Measurements from ENCODE around the gene LSM10. TPM values are rescaled to one million over a fixed set of nuclear protein-coding genes. Genes with fewer than 3 reads are reported as not detected.

LSM10 gene
- total and polyA plus RNA-seq, 2 of the 4 experiments (the other 2 are of a cell fraction): 11.7 to 78.9 TPM

- H4K20me1 ChIP-seq (ENCODE audit: insufficient read depth, low read length): peaks cover 28% of the 10 kb centered on the region
- H3K27me3 ChIP-seq (ENCODE audit: control insufficient read depth, insufficient read depth, low read length): no peaks in the 10 kb centered on the region
- peak overlapping the region; percentile 80 for H2BK15ac ChIP-seq (ENCODE audit: low read depth, low read length)
- H2BK20ac ChIP-seq (ENCODE audit: low read depth, low read length): peak overlapping the region; percentile 94
- peak overlapping the region; percentile 99 for H3K4ac ChIP-seq (ENCODE audit: low read depth, low read length)
- H3K9me1 ChIP-seq (ENCODE audit: insufficient read depth, low read length): peaks cover 25% of the 10 kb centered on the region
- in situ Hi-C loops (cut with MboI; ENCODE audit: low sequenced_read_pairs) (no loop called here), dilution Hi-C loops (cut with HindIII; ENCODE audit: low sequenced_read_pairs, unreplicated experiment) (no loop called here), intact Hi-C loops (cut with micrococcal nuclease) (loop anchor here (1.0 to 5.0 kb wide), 3 partner anchors 10 to 65 kb away; partner anchors contain the start of genes EVA1B and LSM10)
- H3K23ac ChIP-seq (ENCODE audit: low read depth, low read length): peak overlapping the region; percentile 98
- H3K4me3 ChIP-seq (ENCODE audit: insufficient read depth, low read depth, low read length): no peak overlapping the region
- peak overlapping the region; percentile 74 for H2AFZ ChIP-seq (replicated peaks; ENCODE audit: low read length, poor library complexity)
- H2BK5ac ChIP-seq (ENCODE audit: low read depth, low read length, poor library complexity, severe bottlenecking): peak overlapping the region; percentile 94
- peak; percentile 0; the same call in 1 of the 2 replicates for ATAC-seq (ENCODE audit: low read depth)
- peak overlapping the region; percentile 94 for H3K14ac ChIP-seq (replicated peaks; ENCODE audit: low read depth, low read length)
- H4K91ac ChIP-seq (ENCODE audit: insufficient read depth, low read depth, low read length): peak overlapping the region; percentile 96
- no TSS peak for BruUV-seq (replicated peaks)
- peak overlapping the region; percentile 95 for H3K56ac ChIP-seq (ENCODE audit: extremely low read depth, insufficient read depth, low read length)
- H3K4me1 ChIP-seq (ENCODE audit: control insufficient read depth, insufficient read depth, low read length): peaks cover 18% of the 10 kb centered on the region
- peaks cover 2 to 59% of the 10 kb centered on the region in 2 experiments; a peak in 2 of 4 replicates for H3K79me1 ChIP-seq (ENCODE audit: low read depth in 1 of 2, low read length in 2 of 2)
- peak overlapping the region; percentile 79 for H3K9ac ChIP-seq (ENCODE audit: low read depth, low read length)
- H3K36me3 ChIP-seq (ENCODE audit: control insufficient read depth, insufficient read depth, low read length): peaks cover 9% of the 10 kb centered on the region
- H3K18ac ChIP-seq (ENCODE audit: low read depth, low read length): peak overlapping the region; percentile 89
- no peaks in the 10 kb centered on the region for H3K9me3 ChIP-seq (ENCODE audit: control insufficient read depth, insufficient read depth, low read length)
- H2AK5ac ChIP-seq (ENCODE audit: low read depth, low read length): peak overlapping the region; percentile 99
- ChIA-PET POLR2A (ENCODE audit: unreplicated experiment) (interaction anchor here (0.5 to 1.4 kb wide), 5 partner anchors 13 to 238 kb away, joined by 3 to 6 read pairs (median 4); partner anchors contain the start of genes EVA1B and TRAPPC3), CTCF (interaction anchor here (0.7 to 1.9 kb wide), 4 partner anchors 19 to 237 kb away, joined by 3 to 10 read pairs (median 4); partner anchors contain the start of gene EVA1B)
- peak overlapping the region; percentile 94 for H3K27ac ChIP-seq (ENCODE audit: insufficient read depth, low read length)
- peak overlapping the region; percentile 93 for H2BK120ac ChIP-seq (ENCODE audit: low read depth, low read length)
- peak; percentile 76 for DNase-seq
- peak overlapping the region; percentile 52 to 86 for H4K8ac ChIP-seq (ENCODE audit: low read depth in 2 of 2, low read length in 2 of 2)
- peak overlapping the region; percentile 47 for H4K5ac ChIP-seq (ENCODE audit: low read depth, low read length)
- no CpG with 5 or more reads among the region's 10 CpGs for WGBS, 2 experiments (ENCODE audit: extremely low coverage in 2 of 2, insufficient read length in 1 of 2)
- peak overlapping the region; percentile 66 for H3K4me2 ChIP-seq (ENCODE audit: low read depth, low read length)
- peak overlapping the region; percentile 100 for H2AK9ac ChIP-seq (replicated peaks; ENCODE audit: low read depth, low read length, poor library complexity)
- TF ChIP-seq RCOR1 (IDR thresholded peaks at IDR 0.05; ENCODE audit: insufficient replicate concordance, low read length) (no peak), BHLHE40 (IDR thresholded peaks at IDR 0.05; ENCODE audit: low read depth, low read length) (no peak; the same call in 1 of the 2 replicates), FOS (IDR thresholded peaks at IDR 0.05; ENCODE audit: low read depth, low read length) (peak; percentile 34; the same call in 1 of the 2 replicates), SMC3 (IDR thresholded peaks at IDR 0.05; ENCODE audit: low read depth, low read length) (0 out of 2 replicates have a peak, but pooled peaks have one; percentile 3), CEBPB (IDR thresholded peaks at IDR 0.05; ENCODE audit: low read depth, low read length) (peak; percentile 93)
Measured at GRCh38 chr1:36387141-36387949, 10.4 kb downstream of the LSM10 start.
